ENCODE results near the gene AUH.

DNA sequence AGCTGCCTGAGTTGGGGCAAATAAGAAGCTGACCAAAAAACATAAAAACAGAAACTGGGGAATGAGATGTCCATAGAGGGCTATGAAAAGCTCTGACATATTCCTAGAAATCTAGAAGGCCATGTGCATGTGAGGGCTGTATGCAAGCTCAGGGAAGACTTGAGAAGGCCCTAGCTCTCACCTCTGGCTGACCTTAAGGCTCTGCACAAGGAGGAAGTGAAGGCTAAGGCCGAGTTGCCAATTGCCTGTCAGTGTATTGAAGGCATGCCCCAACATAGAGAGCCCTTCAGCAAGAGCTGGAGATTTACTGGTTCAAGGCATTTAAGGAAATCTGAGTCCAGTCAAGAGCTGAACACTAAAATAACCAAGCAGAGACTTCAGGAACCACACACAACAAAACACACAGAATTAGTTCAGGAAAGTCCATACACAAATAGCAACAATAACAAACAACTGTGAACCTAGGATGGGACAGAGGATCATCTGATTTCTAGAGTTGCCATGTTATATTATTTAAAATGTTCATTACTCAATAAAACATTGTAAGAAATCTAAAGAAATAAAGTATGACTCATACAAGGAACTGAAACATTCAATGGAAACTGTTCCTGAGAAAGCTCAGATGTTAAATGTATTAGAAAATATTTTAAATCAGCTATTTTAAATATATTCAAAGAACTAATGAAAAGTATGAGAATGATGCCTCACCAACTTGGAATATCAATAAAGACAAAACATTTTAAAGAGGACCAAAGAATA, 161.8 kb downstream of the AUH start:
- TF ChIP-seq POLR2A (IDR thresholded peaks at IDR 0.05; ENCODE audit: low read length), result no peak
- TF ChIP-seq GATA1 (IDR thresholded peaks at IDR 0.05; ENCODE audit: low read depth, low read length), result no peak
